GM12878 (cell line): ENCODE data around the gene EYS. TPM values are rescaled to one million over a fixed set of nuclear protein-coding genes. Genes with fewer than 3 reads are reported as not detected.

Experiments used
- ATAC-seq: fragments of 200-7000 bp; cut with Tn5 transposase; 3 replicates; pipeline ENCODE4 v1.9.1; 2020; ENCODE audit warnings: mild to moderate bottlenecking, moderate library complexity
- BruUV-seq: library from RNA; stranded (reverse); fragments of 400-500 nt; replicated peaks from 2 replicates; lab custom pipeline; 2021; lab: Mats Ljungman, UMichigan
- CTCF ChIA-PET: fragments of 300-600 bp; sonication (Branson Sonifier 250); formaldehyde crosslinking; extraction: SDS; loops from one replicate; lab custom pipeline; 2021; ENCODE audit warnings: inconsistent platforms; lab: Yijun Ruan, JAX
- POLR2A ChIA-PET: fragments of 350-600 bp; formaldehyde crosslinking; extraction: SDS; loops from one replicate; lab custom pipeline; 2021; ENCODE audit warnings: inconsistent platforms; lab: Charles Lee
- RAD21 ChIA-PET: fragments of 300-600 bp; sonication (Branson Sonifier 250); formaldehyde crosslinking; loops from one replicate; lab custom pipeline; 2023; ENCODE audit warnings: antibody characterized with exemption; ENCODE audit not compliant: unreplicated experiment; lab: Charles Lee
- SMC1A ChIA-PET: fragments of 300-600 bp; sonication (Branson Sonifier 250); formaldehyde crosslinking; loops from one replicate; lab custom pipeline; 2023; ENCODE audit not compliant: unreplicated experiment, uncharacterized antibody; lab: Charles Lee
- DNase-seq: peaks from one replicate; pipeline ENCODE4 v3.0.0-alpha.2; 2011; ENCODE audit warnings: low read depth, low spot score
- FAIRE-seq: peaks from 3 replicates; lab custom pipeline; 2011; peaks lifted over from hg19 to GRCh38; lab: Jason Lieb, UNC
- H2AFZ ChIP-seq: 2 replicates; pipeline ENCODE4 v1.6.0; 2011; ENCODE audit warnings: low read depth, low read length, control low read depth; ENCODE audit not compliant: control insufficient read depth
- H3K27ac ChIP-seq: 2 replicates; pipeline ENCODE4 v1.5.1; 2011; ENCODE audit warnings: control low read depth; ENCODE audit not compliant: control insufficient read depth, insufficient read depth
- H3K27me3 ChIP-seq, 2 experiments: replicated peaks in 1 of 2; 2 replicates each; pipeline versions ENCODE4 v1.6.0 to v1.6.1; 2011; ENCODE audit warnings: low read length in 1 of 2; ENCODE audit not compliant: control insufficient read depth in 2 of 2, insufficient read depth in 2 of 2
- H3K36me3 ChIP-seq, 2 experiments: 2 replicates each; pipeline ENCODE4 v1.5.1; 2011; ENCODE audit warnings: low read length in 1 of 2; ENCODE audit not compliant: control insufficient read depth in 2 of 2, insufficient read depth in 2 of 2
- H3K4me1 ChIP-seq: 2 replicates; pipeline ENCODE4 v1.6.1; 2011; ENCODE audit warnings: mild to moderate bottlenecking, low read length, moderate library complexity, mixed read lengths; ENCODE audit not compliant: control insufficient read depth, insufficient read depth
- H3K4me2 ChIP-seq: 2 replicates; pipeline ENCODE4 v1.6.0; 2011; ENCODE audit warnings: control low read depth; ENCODE audit not compliant: control insufficient read depth, insufficient read depth
- H3K4me3 ChIP-seq: fragments of 200-600 bp; sonication (generic); 2 replicates; pipeline ENCODE4 v1.5.1; 2016
- H3K79me2 ChIP-seq: 2 replicates; pipeline ENCODE4 v1.6.0; 2011; ENCODE audit warnings: low read length; ENCODE audit not compliant: control insufficient read depth, insufficient read depth
- H3K9ac ChIP-seq: 2 replicates; pipeline ENCODE4 v1.8.0; 2011; ENCODE audit warnings: low read length, control low read depth, mixed read lengths; ENCODE audit not compliant: control insufficient read depth, insufficient read depth
- H3K9me3 ChIP-seq: replicated peaks from 3 replicates; pipeline ENCODE4 v1.5.1; 2011; ENCODE audit warnings: mild to moderate bottlenecking, low read length; ENCODE audit not compliant: control insufficient read depth, insufficient read depth
- H4K20me1 ChIP-seq: 2 replicates; pipeline ENCODE4 v1.6.0; 2011; ENCODE audit not compliant: control insufficient read depth, insufficient read depth
- EZH2 ChIP-seq: IDR thresholded peaks from 2 replicates; pipeline ENCODE4 v1.6.1; 2012; ENCODE audit warnings: low read depth, mild to moderate bottlenecking, control low read depth, inconsistent platforms, low read length, borderline replicate concordance; ENCODE audit not compliant: control insufficient read depth
- HDAC6 ChIP-seq: fragments of 200-600 bp; sonication (generic); IDR thresholded peaks from one replicate; pipeline ENCODE4 v1.8.0; 2017; ENCODE audit warnings: antibody characterized with exemption; ENCODE audit not compliant: unreplicated experiment
- MTA3 ChIP-seq: IDR thresholded peaks from 2 replicates; pipeline ENCODE4 v1.6.1; 2012; ENCODE audit warnings: low read length, inconsistent platforms, borderline replicate concordance
- PKNOX1 ChIP-seq: fragments of 450-650 bp; IDR thresholded peaks from 2 replicates; pipeline ENCODE4 v1.6.1; 2016; ENCODE audit warnings: mild to moderate bottlenecking
- RAD21 ChIP-seq: IDR thresholded peaks from 2 replicates; pipeline ENCODE4 v1.6.1; 2011; ENCODE audit warnings: mild to moderate bottlenecking, low read depth, low read length, moderate library complexity; ENCODE audit not compliant: insufficient read depth
- RELB ChIP-seq: fragments of 450-650 bp; IDR thresholded peaks from 2 replicates; pipeline ENCODE4 v1.6.1; 2017; ENCODE audit warnings: low read depth, mild to moderate bottlenecking, moderate library complexity
- YY1 ChIP-seq: IDR thresholded peaks from 2 replicates; pipeline ENCODE4 v1.6.1; 2011; ENCODE audit warnings: low read depth, mild to moderate bottlenecking, low read length
- ZBED1 ChIP-seq: IDR thresholded peaks from 2 replicates; pipeline ENCODE4 v1.6.1; 2016; ENCODE audit warnings: borderline replicate concordance
- ZZZ3 ChIP-seq: IDR thresholded peaks from 2 replicates; pipeline ENCODE4 v1.6.1; 2011; ENCODE audit warnings: low read depth; ENCODE audit not compliant: control insufficient read depth, insufficient read length
- WGBS: methylation state at CpG from one replicate; pipeline ENCODE4 v1.1.6; 2016; ENCODE audit warnings: low lambda C conversion rate; ENCODE audit not compliant: insufficient replicate concordance, insufficient coverage; ENCODE audit errors: missing lambda C conversion rate; 5-methylcytosine and 5-hydroxymethylcytosine counted together
- in situ Hi-C: fragments of 300-500 bp; cut with MboI; formaldehyde crosslinking; loops from 9 replicates; pipeline ENCODE4 v1.14.3; 2018; ENCODE audit warnings: mixed read lengths
- intact Hi-C: fragments of 100-400 bp; cut with micrococcal nuclease; formaldehyde crosslinking; loops from one replicate; pipeline ENCODE4 v1.14.2; 2022; ENCODE audit not compliant: unreplicated experiment
- polyA plus RNA-seq, 11 experiments: library from polyadenylated mRNA; depleted of rRNA in 4 of 11; unstranded in 6 of 11; stranded (reverse) in 5 of 11; fragments of >200 nt; fragmentation: Nextera tagmentation in 4 of 11; fragmentation: Illumina TruSeq in 1 of 11; extraction: Ambion mirVana in 4 of 11; extraction: Trizol in 1 of 11; gene quantifications; 1 replicate in 1 of 11; 2 replicates in 10 of 11; pipeline versions ENCODE4 v1.2.1 to v1.2.3, GENCODE V29; 2011 to 2016; ENCODE audit warnings: inconsistent platforms in 2 of 11, missing spikeins in 2 of 11, low read depth in 1 of 11
- total RNA-seq, 4 experiments: library from RNA; depleted of rRNA in 3 of 4; stranded (reverse); fragments of >200 nt in 3 of 4; fragmentation: Illumina TruSeq in 1 of 4; extraction: Trizol in 1 of 4; gene quantifications; 2 replicates each; pipeline versions ENCODE4 v1.2.1 to v1.2.3, GENCODE V29; 2013 to 2021
- TF ChIP-seq, protein P1 (sequence below): fragments of 450-650 bp; IDR thresholded peaks from 2 replicates; pipeline ENCODE4 v1.6.1; 2016; ENCODE audit warnings: mild to moderate bottlenecking
- TF ChIP-seq, protein P2 (sequence below), 3 experiments: IDR thresholded peaks in 2 of 3; conservative IDR thresholded peaks in 1 of 3; 2 replicates each; pipeline ENCODE4 v1.5.1; 2011; ENCODE audit warnings: low read depth in 3 of 3, low read length in 3 of 3, mild to moderate bottlenecking in 3 of 3, control low read depth in 2 of 3, moderate library complexity in 2 of 3, inconsistent platforms in 1 of 3, mixed read lengths in 1 of 3; ENCODE audit not compliant: control insufficient read depth in 2 of 3, insufficient read depth in 1 of 3; ENCODE audit errors: extremely low read depth in 1 of 3

The EYS gene
- total and polyA plus RNA-seq, 10 of the 15 experiments (the other 5 are each of a cell fraction or from before 2014, with no cell fraction given): under 0.01 to 0.14 (median 0.02) TPM; not detected in 1

DNA sequence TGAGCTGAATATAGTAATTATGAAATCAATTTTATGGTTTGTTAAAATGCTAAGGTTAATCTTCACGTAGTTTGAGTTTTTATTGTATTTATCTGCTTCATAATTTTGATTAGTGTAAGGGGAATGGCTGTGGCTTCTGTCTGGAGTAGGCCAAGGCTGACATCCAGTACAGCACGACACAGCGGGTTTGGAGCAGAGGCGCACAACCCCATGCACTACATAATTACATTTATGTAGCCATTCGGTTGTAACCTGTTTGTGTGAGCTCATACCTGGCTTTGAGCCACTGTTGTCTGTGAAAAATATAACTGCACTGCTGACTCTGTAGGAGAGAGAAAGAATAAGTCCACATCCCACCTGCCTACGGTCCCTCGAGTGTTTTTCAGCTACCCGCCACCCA, 615.5 kb downstream of the EYS start:
- Histone ChIP-seq H3K4me2 (no peak overlapping the region), H3K9me3 (no peaks in the 10 kb centered on the region), H3K36me3 (no peaks in the 10 kb centered on the region), H3K9ac (no peak overlapping the region), H3K79me2 (no peaks in the 10 kb centered on the region), H3K4me3 (no peak overlapping the region), H3K27me3 (no peaks in the 10 kb centered on the region), H2AFZ (no peak overlapping the region), H3K4me1 (no peaks in the 10 kb centered on the region), H3K27ac (no peak overlapping the region), H4K20me1 (no peaks in the 10 kb centered on the region)
- intact Hi-C loops: no loop called here
- no peak for ATAC-seq
- no TSS peak for BruUV-seq
- FAIRE-seq: no peak
- ChIA-PET RAD21 (no interaction called here), POLR2A (no interaction called here), SMC1A (interaction anchor here (1.1 to 1.4 kb wide), 2 partner anchors 21 to 27 kb away, joined by 3 to 5 read pairs; no protein-coding TSS in a partner anchor), CTCF (no interaction called here)
- DNase-seq: no peak
- TF ChIP-seq RAD21: no peak
- no peak for TF ChIP-seq MTA3
- 60% methylated on average over 8 of the region's 8 CpGs for WGBS
- in situ Hi-C loops: no loop called here

DNA sequence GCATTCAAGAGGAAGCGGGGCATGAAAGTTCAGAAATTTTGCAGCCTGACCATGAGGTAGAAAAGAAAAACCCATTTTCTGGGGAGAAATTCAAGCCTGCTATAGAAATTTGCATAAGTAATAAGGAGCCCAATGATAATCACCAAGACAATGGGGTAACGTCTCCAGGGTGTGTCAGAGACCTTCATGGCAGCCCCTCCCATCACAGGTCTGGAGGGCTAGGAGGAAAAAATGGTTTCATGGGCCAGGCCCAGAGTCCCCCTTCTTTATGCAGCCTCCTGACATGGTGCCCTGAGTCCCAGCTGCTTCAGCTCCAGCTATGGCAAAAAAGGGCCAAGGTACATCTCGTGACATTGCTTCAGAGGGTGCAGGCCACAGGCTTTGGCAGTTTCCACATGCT, 618.5 kb downstream of the EYS start:
- FAIRE-seq: no peak
- Histone ChIP-seq H3K4me1 (no peaks in the 10 kb centered on the region), H3K27ac (no peak overlapping the region), H3K79me2 (no peaks in the 10 kb centered on the region), H3K9me3 (no peaks in the 10 kb centered on the region), H2AFZ (no peak overlapping the region), H3K4me2 (no peak overlapping the region), H3K4me3 (no peak overlapping the region), H4K20me1 (no peaks in the 10 kb centered on the region), H3K36me3 (no peaks in the 10 kb centered on the region), H3K27me3 (no peaks in the 10 kb centered on the region), H3K9ac (no peak overlapping the region)
- CTCF ChIA-PET: no interaction called here
- intact Hi-C loops: no loop called here
- WGBS: 19% methylated on average over 3 of the region's 3 CpGs
- RAD21 ChIA-PET: no interaction called here
- SMC1A ChIA-PET: interaction anchor here (1.2 kb wide), 1 partner anchor 10 kb away, joined by 3 read pairs; no protein-coding TSS in a partner anchor
- DNase-seq: no peak
- in situ Hi-C loops: no loop called here
- POLR2A ChIA-PET: no interaction called here
- no peak for ATAC-seq
- no TSS peak for BruUV-seq
- TF ChIP-seq, protein P1, sequence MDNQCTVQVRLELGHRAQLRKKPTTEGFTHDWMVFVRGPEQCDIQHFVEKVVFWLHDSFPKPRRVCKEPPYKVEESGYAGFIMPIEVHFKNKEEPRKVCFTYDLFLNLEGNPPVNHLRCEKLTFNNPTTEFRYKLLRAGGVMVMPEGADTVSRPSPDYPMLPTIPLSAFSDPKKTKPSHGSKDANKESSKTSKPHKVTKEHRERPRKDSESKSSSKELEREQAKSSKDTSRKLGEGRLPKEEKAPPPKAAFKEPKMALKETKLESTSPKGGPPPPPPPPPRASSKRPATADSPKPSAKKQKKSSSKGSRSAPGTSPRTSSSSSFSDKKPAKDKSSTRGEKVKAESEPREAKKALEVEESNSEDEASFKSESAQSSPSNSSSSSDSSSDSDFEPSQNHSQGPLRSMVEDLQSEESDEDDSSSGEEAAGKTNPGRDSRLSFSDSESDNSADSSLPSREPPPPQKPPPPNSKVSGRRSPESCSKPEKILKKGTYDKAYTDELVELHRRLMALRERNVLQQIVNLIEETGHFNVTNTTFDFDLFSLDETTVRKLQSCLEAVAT: no peak
- TF ChIP-seq ZZZ3 (no peak), EZH2 (no peak), YY1 (no peak), RELB (no peak), HDAC6 (no peak), ZBED1 (no peak), PKNOX1 (no peak)
- TF ChIP-seq, protein P2, sequence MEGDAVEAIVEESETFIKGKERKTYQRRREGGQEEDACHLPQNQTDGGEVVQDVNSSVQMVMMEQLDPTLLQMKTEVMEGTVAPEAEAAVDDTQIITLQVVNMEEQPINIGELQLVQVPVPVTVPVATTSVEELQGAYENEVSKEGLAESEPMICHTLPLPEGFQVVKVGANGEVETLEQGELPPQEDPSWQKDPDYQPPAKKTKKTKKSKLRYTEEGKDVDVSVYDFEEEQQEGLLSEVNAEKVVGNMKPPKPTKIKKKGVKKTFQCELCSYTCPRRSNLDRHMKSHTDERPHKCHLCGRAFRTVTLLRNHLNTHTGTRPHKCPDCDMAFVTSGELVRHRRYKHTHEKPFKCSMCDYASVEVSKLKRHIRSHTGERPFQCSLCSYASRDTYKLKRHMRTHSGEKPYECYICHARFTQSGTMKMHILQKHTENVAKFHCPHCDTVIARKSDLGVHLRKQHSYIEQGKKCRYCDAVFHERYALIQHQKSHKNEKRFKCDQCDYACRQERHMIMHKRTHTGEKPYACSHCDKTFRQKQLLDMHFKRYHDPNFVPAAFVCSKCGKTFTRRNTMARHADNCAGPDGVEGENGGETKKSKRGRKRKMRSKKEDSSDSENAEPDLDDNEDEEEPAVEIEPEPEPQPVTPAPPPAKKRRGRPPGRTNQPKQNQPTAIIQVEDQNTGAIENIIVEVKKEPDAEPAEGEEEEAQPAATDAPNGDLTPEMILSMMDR (IDR thresholded peaks at IDR 0.05 in 2 of 3, conservative IDR thresholded peaks at IDR 0.05 in 1 of 3; ENCODE audit: control insufficient read depth in 2 of 3, extremely low read depth in 1 of 3, insufficient read depth in 1 of 3, low read depth in 3 of 3, low read length in 3 of 3): no peak
